ENCODE results near the gene HDAC11.

DNA sequence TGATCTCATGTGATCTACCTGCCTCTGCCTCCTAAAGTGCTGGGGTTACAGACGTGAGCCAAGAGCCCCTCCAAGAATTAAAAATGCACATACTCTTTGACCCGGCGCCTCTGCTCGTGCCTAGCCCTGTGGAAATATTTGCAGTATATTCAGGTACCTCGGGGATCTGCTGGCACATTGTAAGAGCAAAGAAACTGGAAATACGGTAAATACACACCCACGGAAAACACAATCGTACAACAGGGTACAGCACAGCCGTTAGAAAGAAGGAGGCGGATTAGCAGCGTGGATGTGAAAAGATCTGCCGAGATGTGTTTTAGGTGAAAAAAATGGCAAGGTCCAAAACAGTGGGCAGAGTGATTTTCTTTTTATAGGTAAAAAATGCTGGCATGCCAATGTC is 6.1 kb upstream of the HDAC11 start:
- TF ChIP-seq, protein P1, sequence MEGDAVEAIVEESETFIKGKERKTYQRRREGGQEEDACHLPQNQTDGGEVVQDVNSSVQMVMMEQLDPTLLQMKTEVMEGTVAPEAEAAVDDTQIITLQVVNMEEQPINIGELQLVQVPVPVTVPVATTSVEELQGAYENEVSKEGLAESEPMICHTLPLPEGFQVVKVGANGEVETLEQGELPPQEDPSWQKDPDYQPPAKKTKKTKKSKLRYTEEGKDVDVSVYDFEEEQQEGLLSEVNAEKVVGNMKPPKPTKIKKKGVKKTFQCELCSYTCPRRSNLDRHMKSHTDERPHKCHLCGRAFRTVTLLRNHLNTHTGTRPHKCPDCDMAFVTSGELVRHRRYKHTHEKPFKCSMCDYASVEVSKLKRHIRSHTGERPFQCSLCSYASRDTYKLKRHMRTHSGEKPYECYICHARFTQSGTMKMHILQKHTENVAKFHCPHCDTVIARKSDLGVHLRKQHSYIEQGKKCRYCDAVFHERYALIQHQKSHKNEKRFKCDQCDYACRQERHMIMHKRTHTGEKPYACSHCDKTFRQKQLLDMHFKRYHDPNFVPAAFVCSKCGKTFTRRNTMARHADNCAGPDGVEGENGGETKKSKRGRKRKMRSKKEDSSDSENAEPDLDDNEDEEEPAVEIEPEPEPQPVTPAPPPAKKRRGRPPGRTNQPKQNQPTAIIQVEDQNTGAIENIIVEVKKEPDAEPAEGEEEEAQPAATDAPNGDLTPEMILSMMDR (IDR thresholded peaks at IDR 0.05 in 8 of 11, conservative IDR thresholded peaks at IDR 0.05 in 3 of 11) = no peak
- TF ChIP-seq POLR2A (IDR thresholded peaks at IDR 0.05) (no peak), POLR2AphosphoS5 (IDR thresholded peaks at IDR 0.05) (no peak)
